ENCODE data around the gene GMNN.

GRCh38 chr6:24763578-24763977 is 11.2 kb upstream of the GMNN start:
- TF ChIP-seq CTCF (IDR thresholded peaks at IDR 0.05) (no peak), POLR2A (IDR thresholded peaks at IDR 0.05) (no peak)

Measured in uterus (tissue), 2 donors.